Esophagus (tissue), 2 donors: ENCODE measurements around the gene LGALS1. TPM values are rescaled to one million over a fixed set of nuclear protein-coding genes. Genes with fewer than 3 reads are reported as not detected.

ENCODE experiments used
- H3K27ac ChIP-seq, 2 donors: one replicate each; pipeline ENCODE4 v1.5.1; 2013; ENCODE audit warnings: low read depth in 2 of 2, mild to moderate bottlenecking in 2 of 2, inconsistent platforms in 1 of 2, low read length in 1 of 2, moderate library complexity in 1 of 2
- H3K27me3 ChIP-seq, 2 donors: one replicate each; pipeline ENCODE4 v1.6.1; 2013; ENCODE audit warnings: low read length in 2 of 2, control low read depth in 1 of 2, mild to moderate bottlenecking in 1 of 2; ENCODE audit not compliant: insufficient read depth in 2 of 2, control insufficient read depth in 1 of 2
- H3K36me3 ChIP-seq, 2 donors: one replicate each; pipeline ENCODE4 v1.6.1; 2013; ENCODE audit warnings: low read length in 1 of 2; ENCODE audit not compliant: control insufficient read depth in 2 of 2, insufficient read depth in 2 of 2
- H3K4me1 ChIP-seq, 2 donors: one replicate each; pipeline ENCODE4 v1.6.1; 2013; ENCODE audit warnings: low read length in 1 of 2; ENCODE audit not compliant: control insufficient read depth in 2 of 2, insufficient read depth in 2 of 2
- H3K4me3 ChIP-seq, 2 donors: one replicate each; pipeline ENCODE4 v1.5.1; 2013; ENCODE audit warnings: low read length in 2 of 2, mild to moderate bottlenecking in 2 of 2, low read depth in 1 of 2, moderate library complexity in 1 of 2
- H3K9me3 ChIP-seq, 2 donors: one replicate each; pipeline ENCODE4 v1.6.1; 2013; ENCODE audit warnings: mild to moderate bottlenecking in 2 of 2, low read depth in 1 of 2, low read length in 1 of 2, moderate library complexity in 1 of 2; ENCODE audit not compliant: control insufficient read depth in 2 of 2, insufficient read depth in 1 of 2
- WGBS, 2 donors: extraction: QIAGEN DNeasy Blood & Tissue Kit; methylation state at CpG; one replicate each; pipeline ENCODE4 v1.1.7; 2013; 5-methylcytosine and 5-hydroxymethylcytosine counted together
- polyA plus RNA-seq, 2 donors: library from polyadenylated mRNA; stranded (reverse); fragments of 200-250 nt; gene quantifications; one replicate each; pipeline ENCODE4 v1.2.3, GENCODE V29; 2013
- donor health status: healthy with polysubstance abuse.
- donor health status: Bipolar disorder and iron deficiency.

The LGALS1 gene
- polyA plus RNA-seq, 2 donors: 160 to 194 TPM

DNA sequence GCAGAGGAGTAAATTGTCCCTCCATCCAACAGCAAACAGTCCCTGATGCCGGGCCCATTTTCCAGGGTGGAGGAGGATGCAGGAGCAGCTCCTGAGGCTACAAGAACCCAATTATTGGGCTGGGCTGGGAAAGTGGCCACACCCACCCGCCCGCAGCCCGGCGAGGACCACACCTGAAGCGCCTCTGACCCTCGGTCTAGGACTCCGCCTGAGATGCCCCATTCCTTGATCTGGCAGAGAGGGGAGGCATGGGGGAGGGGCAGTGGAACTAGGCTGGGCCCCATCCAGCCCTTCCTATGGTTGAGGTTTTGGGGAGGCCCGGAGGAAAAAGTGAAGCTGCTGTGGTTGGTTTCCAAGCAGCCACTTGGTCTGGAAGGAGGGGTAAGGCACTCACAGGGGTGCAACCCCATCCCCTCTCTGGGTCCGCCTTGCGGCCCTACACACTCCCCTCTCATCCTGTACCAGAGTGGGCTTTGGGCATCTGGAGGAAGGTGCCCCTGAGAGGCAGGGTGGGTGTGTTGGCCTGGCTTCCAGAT is 2.4 kb upstream of the LGALS1 start:
- Histone ChIP-seq H3K36me3 (no peaks in the 10 kb centered on the region), H3K4me1 (peaks cover 0 to 10% of the 10 kb centered on the region in 2 donors), H3K27ac (peak overlapping the region in 1 of 2 donors; percentile 43), H3K4me3 (no peak overlapping the region), H3K27me3 (no peaks in the 10 kb centered on the region), H3K9me3 (no peaks in the 10 kb centered on the region)
- WGBS, 2 donors: 60 to 64% methylated on average over 11 of the region's 11 CpGs

DNA sequence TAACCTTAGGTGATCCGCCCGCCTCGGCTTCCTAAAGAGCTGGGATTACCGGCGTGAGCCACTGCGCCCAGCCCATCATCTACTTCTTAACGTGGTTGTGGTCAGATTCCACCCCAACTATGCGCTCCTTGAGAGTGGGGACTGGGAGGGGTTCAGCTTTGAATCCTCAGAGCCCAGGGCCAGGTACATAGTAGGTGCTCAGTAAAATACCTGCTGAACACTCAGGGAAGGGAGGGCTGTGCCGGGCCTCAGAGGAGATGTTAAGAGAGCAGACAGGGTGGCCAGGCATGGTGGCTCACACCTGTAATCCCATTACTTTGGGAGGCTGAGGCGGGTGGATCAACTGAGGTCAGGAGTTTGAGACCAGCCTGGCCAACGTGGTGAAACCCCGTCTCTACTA is 1.2 kb upstream of the LGALS1 start:
- 82 to 86% methylated on average over 12 of the region's 12 CpGs for whole genome bisulfite sequencing, 2 donors
- H3K27ac ChIP-seq: peak overlapping the region; percentile 48 to 69
- no peaks in the 10 kb centered on the region for H3K36me3 ChIP-seq
- H3K4me1 ChIP-seq: peaks cover 0 to 12% of the 10 kb centered on the region in 2 donors
- H3K9me3 ChIP-seq: no peaks in the 10 kb centered on the region
- H3K27me3 ChIP-seq: no peaks in the 10 kb centered on the region
- no peak overlapping the region for H3K4me3 ChIP-seq

DNA sequence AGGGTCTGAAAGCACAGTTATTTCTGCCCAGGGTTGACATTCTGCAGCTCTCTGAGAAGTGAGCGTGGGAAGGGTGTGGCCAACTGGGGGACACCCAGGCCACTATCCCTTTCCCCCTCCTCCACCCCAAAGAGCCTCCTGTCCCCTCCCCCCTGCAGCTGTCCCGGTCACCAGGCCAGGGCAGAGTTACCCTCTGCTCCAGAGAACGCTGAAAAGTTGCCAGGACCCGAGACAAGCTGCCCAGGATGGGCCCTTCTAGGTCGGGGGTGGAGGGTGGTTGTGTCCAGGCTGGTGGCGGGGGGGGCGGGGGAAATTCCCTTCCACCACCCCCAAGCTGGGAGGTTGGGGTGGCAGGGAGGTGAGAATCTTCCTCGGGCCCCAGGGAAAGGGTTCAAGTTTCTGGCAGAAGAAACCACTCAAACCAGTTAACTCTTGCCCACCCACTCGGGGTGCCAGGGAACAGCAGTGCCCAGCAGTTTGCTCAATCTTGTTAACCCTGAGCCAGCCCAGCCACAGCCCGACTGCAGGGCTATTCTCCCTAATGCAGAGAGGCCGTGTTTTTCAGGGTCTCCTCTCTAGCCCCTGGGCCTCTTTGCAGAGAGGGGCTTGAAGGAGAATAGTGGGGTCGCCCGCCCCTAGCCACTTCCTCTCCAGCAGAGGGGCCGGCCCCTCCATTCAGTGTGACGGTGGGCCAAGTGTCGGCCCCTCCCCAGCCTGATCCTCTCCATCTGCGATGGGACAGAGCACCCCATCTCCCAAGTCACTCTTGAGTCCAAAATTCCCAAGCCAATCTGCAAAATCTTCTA is 697 bp downstream of the LGALS1 start:
- H3K4me3 ChIP-seq: peak overlapping the region; percentile 38 to 42
- H3K27ac ChIP-seq: peak overlapping the region; percentile 90 to 94
- H3K27me3 ChIP-seq: no peaks in the 10 kb centered on the region
- WGBS, 2 donors: 11 to 19% methylated on average over 16 to 17 of the region's 17 CpGs
- H3K4me1 ChIP-seq: peaks cover 0 to 12% of the 10 kb centered on the region in 2 donors
- H3K9me3 ChIP-seq: no peaks in the 10 kb centered on the region
- peaks cover 0 to 2% of the 10 kb centered on the region in 2 donors for H3K36me3 ChIP-seq

DNA sequence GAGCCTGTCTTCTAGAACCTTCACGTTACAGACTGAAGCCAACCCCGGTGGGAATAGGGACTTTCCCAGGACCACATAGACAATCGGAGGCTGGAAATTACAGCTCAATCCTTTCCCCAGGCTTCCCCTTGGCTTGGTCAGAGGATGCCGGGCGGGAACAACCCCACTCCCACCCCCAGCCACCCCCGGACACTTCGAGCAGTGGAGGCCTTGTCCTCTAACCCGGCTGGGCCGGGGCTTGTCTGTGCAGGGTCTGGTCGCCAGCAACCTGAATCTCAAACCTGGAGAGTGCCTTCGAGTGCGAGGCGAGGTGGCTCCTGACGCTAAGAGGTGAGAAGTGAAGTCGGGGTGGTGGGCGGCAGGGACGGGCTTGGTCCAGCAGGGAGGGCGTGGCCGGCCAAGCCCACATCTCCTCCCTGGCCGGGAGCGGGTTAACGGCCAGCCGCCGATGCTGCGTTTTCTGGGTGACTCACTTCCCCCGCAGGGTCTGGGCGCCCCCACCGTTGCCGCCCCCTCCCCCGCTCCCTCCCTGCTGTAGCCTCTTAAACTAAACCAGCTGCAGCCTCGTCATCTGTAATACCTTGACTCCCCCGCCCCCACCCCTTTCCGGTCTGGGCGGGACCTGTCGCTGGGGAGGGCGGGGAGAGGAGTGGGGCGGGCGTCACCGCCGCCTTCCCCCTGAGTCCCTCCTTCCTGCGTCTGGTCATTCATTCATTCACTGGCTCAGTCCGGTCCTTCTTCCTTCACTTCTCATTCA is 1.5 kb downstream of the LGALS1 start:
- Histone ChIP-seq H3K36me3 (peaks cover 0 to 2% of the 10 kb centered on the region in 2 donors), H3K4me1 (peaks cover 0 to 12% of the 10 kb centered on the region in 2 donors), H3K4me3 (peak overlapping the region; percentile 38 to 42), H3K27ac (peak overlapping the region; percentile 90 to 94), H3K27me3 (no peaks in the 10 kb centered on the region), H3K9me3 (no peaks in the 10 kb centered on the region)
- 0 to 2% methylated on average over 28 to 42 of the region's 42 CpGs for WGBS, 2 donors

DNA sequence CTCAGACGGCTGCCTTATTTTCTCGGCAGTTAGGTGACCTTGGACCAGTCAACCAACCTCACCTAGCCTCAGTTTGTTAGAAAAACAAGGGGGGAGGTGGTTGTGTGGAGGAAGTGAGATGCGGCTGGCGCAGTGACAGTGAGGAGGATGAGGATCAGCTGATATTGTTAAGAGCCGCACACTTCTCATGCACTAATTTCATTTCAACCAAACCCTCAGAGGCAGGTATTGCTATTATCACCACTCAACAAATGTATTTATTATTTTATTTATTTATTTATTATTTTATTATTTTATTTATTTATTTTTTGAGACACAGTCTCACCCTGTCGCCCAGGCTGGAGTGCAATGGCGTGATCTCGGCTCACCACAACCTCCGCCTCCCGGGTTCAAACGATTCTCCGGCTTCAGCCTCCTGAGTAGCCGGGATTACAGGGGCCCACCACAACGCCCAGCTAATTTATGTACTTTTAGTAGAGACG is 2.1 kb downstream of the LGALS1 start:
- peaks cover 0 to 12% of the 10 kb centered on the region in 2 donors for H3K4me1 ChIP-seq
- H3K27ac ChIP-seq: peak overlapping the region; percentile 78 to 94
- 51 to 56% methylated on average over 15 of the region's 15 CpGs for WGBS, 2 donors
- no peaks in the 10 kb centered on the region for H3K27me3 ChIP-seq
- H3K4me3 ChIP-seq: no peak overlapping the region
- H3K9me3 ChIP-seq: no peaks in the 10 kb centered on the region
- peaks cover 0 to 2% of the 10 kb centered on the region in 2 donors for H3K36me3 ChIP-seq

DNA sequence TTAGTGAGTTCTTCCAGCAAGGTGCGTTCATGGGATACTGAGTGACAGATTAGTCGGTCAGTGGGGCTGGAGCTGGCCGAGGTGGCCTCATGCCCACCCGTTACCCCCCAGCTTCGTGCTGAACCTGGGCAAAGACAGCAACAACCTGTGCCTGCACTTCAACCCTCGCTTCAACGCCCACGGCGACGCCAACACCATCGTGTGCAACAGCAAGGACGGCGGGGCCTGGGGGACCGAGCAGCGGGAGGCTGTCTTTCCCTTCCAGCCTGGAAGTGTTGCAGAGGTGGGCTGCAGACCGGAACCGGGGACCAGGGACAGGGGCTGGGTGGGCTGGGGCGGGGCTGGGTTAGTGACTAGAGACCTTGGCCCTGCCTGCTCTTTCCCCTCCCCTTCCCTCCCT is 2.9 kb downstream of the LGALS1 start:
- 66 to 80% methylated on average over 18 of the region's 18 CpGs for WGBS, 2 donors
- H3K27ac ChIP-seq: no peak overlapping the region
- H3K4me1 ChIP-seq: peaks cover 0 to 12% of the 10 kb centered on the region in 2 donors

DNA sequence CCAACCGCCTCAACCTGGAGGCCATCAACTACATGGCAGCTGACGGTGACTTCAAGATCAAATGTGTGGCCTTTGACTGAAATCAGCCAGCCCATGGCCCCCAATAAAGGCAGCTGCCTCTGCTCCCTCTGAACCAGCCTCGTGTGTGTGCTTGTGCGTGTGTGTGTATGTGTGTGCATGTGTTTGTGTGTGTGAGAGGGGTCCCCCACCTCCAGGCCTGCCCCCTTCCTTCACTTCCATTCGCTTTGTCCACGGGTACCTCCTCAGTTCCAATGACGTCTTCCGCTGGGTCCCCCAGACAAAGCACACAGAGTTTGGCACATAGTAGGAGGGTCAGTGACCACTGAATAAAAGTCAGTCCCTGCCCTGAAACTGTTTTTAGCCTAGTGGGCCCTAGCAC is 4.2 kb downstream of the LGALS1 start:
- H3K36me3 ChIP-seq: peaks cover 0 to 2% of the 10 kb centered on the region in 2 donors
- WGBS, 2 donors: 81 to 84% methylated on average over 8 of the region's 8 CpGs
- H3K4me3 ChIP-seq: no peak overlapping the region
- H3K27me3 ChIP-seq: no peaks in the 10 kb centered on the region
- no peaks in the 10 kb centered on the region for H3K9me3 ChIP-seq
- no peak overlapping the region for H3K27ac ChIP-seq
- H3K4me1 ChIP-seq: peaks cover 0 to 10% of the 10 kb centered on the region in 2 donors

More for the DNA sequence above, 2.9 kb downstream of the LGALS1 start:
- Histone ChIP-seq H3K27me3 (no peaks in the 10 kb centered on the region), H3K36me3 (peaks cover 0 to 2% of the 10 kb centered on the region in 2 donors), H3K9me3 (no peaks in the 10 kb centered on the region), H3K4me3 (no peak overlapping the region)

DNA sequence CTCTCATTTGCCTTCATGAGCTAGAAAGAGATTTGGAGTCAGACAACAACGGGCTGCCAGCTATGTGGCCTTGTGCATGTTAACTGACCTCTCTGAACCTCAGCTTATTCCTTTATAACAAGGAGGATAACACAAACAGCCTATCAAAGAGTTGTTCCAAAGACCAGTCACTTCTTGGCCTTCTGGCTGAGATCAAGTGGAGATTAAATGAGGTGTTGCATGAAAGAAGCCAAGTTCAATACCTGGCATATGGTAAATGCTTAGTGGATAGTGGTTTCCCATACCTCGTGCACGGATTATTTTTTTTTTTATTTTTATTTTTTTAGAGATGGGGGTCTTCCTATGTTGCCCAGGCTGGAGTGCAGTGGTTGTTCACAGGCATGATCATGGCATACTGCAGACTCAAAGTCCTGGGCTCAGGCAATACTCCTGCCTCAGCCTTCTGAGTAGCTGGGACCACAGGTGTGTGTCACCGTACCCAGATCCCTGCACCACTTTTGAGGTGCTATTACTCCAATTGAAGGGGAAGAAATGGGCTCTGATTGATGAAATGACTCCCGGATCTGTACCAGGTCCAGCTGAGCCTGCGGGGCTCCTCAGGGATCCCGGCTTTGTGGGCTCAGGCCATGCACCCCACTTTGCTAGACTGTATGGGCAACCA is 4.9 kb downstream of the LGALS1 start:
- Histone ChIP-seq H3K4me1 (peaks cover 0 to 5% of the 10 kb centered on the region in 2 donors), H3K27ac (no peak overlapping the region), H3K36me3 (peaks cover 0 to 2% of the 10 kb centered on the region in 2 donors), H3K4me3 (no peak overlapping the region), H3K27me3 (no peaks in the 10 kb centered on the region), H3K9me3 (no peaks in the 10 kb centered on the region)
- 76% methylated on average over 7 of the region's 7 CpGs for WGBS, 2 donors

DNA sequence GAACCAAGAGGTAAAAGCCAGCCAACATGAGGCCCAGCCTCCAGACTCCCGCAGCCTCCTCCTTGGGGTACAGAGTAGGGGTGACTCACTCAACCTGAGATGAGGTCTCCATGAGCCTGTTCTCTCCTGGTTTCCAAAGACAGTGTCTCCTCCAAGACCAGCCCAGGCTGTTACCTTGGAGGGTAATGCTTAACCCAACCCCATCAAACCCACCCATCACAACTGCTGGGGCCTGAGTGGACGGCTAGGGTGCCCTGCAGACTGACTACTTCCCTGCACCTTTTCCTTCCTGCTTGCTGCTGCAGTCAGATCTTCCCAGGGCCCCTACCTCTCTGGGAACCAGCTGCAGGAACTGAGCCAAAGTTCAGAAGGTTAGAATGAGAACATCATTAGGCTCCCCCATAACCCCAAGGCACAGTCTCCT is 5.6 kb downstream of the LGALS1 start:
- H3K27me3 ChIP-seq: no peaks in the 10 kb centered on the region
- peaks cover 0 to 2% of the 10 kb centered on the region in 2 donors for H3K36me3 ChIP-seq
- no peaks in the 10 kb centered on the region for H3K9me3 ChIP-seq
- WGBS, 2 donors: 76 to 79% methylated on average over 2 of the region's 2 CpGs
- H3K4me1 ChIP-seq: peaks cover 0 to 8% of the 10 kb centered on the region in 2 donors
- no peak overlapping the region for H3K4me3 ChIP-seq
- H3K27ac ChIP-seq: peak overlapping the region in 1 of 2 donors; percentile 62
